Epithelial cell of esophagus (primary cell): Measurements from ENCODE around the gene IL17RB.

Experiments
- DNase-seq: peaks from one replicate; pipeline ENCODE4 v3.0.0; 2010; ENCODE audit warnings: low read depth
- H3K4me3 ChIP-seq: 2 replicates; pipeline ENCODE4 v1.5.1; 2011; ENCODE audit warnings: mild to moderate bottlenecking, low read length, control low read depth
- TF ChIP-seq, protein P1 (sequence below): IDR thresholded peaks from 2 replicates; pipeline ENCODE4 v1.5.1; 2011; ENCODE audit warnings: low read depth, mild to moderate bottlenecking, low read length, control low read depth, inconsistent platforms; ENCODE audit not compliant: insufficient read depth; ENCODE audit errors: missing control alignments

Gene IL17RB

DNA sequence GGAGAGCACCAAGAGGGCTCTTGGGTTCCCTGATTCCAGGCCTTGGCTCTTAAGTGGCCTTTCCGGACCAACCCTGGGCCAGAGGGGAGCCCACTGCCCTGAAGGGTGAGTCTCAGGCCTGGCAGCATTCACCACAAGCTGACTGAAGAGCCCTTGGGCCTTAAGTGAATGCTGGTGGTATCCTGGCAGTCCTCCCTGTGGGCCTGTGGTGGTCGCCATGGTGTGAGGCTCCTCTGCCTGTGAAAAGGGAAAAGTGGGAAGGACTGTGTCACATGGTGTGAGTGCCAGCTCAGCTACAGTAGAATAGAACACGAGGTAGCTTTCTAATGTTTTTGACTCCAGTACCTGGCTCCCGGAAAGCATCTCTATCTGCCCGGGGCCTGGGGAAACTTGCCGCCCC is 15.4 kb upstream of the IL17RB start:
- no peak for DNase-seq
- no peak overlapping the region for H3K4me3 ChIP-seq
- TF ChIP-seq, protein P1, sequence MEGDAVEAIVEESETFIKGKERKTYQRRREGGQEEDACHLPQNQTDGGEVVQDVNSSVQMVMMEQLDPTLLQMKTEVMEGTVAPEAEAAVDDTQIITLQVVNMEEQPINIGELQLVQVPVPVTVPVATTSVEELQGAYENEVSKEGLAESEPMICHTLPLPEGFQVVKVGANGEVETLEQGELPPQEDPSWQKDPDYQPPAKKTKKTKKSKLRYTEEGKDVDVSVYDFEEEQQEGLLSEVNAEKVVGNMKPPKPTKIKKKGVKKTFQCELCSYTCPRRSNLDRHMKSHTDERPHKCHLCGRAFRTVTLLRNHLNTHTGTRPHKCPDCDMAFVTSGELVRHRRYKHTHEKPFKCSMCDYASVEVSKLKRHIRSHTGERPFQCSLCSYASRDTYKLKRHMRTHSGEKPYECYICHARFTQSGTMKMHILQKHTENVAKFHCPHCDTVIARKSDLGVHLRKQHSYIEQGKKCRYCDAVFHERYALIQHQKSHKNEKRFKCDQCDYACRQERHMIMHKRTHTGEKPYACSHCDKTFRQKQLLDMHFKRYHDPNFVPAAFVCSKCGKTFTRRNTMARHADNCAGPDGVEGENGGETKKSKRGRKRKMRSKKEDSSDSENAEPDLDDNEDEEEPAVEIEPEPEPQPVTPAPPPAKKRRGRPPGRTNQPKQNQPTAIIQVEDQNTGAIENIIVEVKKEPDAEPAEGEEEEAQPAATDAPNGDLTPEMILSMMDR, result no peak

DNA sequence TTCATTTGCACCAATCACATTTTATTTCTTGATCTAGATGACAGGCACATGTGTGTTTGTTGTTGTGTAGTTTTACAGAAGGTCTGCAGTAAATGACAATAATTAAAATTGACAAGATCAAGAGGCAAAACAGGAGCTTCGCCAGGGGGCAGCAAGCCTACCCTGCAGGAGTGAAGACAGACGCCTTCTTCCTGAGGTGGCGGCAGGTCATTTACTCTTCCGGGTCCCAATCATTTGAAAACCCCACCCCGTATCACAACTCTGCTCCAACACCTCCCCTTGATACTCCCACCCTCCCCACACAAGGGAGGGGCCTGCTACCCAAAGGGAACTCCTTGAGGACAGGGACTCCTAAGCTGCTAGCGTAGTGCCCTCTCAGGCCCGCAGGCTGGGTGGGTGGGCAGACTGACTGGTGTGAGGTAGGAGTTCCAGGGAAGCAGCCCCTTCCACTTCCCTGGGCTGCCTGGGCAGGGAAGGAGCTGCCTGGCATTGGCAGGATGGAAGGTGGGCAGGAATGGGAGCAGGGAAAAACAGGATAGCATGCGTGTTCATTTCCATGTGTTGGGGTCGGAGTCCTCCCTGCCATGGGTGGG is 13.2 kb upstream of the IL17RB start:
- TF ChIP-seq, protein P1, result no peak
- no peak for DNase-seq

DNA sequence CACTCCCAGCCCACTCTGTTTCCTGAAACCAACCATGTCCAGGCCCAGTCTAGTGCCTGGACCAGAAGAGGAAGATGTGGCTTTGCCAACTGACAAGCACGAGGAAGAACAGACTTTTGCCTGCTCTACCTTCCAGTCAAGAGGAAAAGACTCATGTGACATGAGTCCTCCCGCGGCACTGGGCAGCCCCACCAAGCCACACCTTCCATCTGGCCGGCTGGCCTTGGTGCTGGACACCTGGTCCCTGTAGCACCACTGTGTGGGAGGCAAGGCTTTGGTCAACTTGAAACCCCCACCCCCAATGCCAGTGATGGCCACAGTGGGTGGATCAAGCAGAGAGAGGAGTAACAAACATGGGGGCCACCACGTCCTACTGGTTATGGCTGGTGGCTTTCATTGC is 12.7 kb upstream of the IL17RB start:
- TF ChIP-seq, protein P1, result no peak

More for the DNA sequence above, 13.2 kb upstream of the IL17RB start:
- no peak overlapping the region for H3K4me3 ChIP-seq

DNA sequence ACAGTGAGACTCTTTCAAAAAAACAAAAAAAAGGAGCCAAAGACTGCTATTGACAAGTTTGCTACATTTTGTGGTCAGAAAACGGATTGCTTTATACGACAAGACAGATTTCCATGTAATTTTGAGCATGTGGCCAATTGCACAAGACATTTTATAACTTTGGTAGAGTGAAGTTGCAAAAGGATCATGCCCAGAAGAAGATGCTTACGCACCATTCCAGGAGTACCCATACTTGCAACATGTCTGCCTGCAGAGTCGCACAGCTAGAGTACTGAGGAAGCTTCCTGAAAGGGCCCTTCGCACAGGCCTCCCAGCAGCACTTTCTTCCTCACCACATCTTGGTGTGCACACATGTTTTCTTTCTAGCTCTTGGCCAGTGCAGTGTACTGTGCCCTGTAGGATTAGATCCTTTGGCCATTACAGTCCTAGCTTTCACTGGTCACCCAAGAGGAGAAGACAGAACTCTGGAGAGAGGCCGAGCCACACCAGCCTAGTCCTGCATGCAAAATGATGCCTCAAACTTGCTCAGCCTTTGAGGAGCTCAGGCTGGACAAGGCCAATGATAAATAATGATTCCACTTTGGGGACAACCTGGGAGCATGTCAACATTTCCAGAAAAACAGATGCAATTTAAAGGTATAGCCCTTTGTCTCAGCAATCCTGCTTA is 11.8 kb upstream of the IL17RB start:
- DNase-seq, result no peak
- TF ChIP-seq, protein P1, result no peak
- H3K4me3 ChIP-seq, result no peak overlapping the region

More for the DNA sequence above, 12.7 kb upstream of the IL17RB start:
- DNase-seq, result no peak
- no peak overlapping the region for H3K4me3 ChIP-seq

DNA sequence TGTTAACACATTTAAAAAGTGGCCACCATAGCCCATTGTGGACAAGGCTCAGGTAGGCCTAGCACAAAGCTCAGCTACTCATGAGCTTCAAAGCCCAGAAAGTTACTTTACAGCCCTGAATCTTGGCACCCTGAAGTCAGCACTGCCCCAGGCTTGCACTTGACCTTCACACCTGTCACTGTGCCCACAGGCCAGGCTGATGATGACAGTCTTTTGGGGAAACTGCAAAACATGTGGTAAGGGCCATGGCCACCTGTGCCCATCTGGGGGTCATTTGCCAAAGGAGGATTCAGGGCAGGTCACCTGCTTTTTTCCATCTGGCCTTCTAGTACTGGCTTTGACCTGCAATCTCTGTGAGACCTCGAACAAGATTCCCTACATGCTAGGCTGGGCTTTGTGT is 11.1 kb upstream of the IL17RB start:
- TF ChIP-seq, protein P1, result no peak
- DNase-seq, result no peak
- H3K4me3 ChIP-seq, result no peak overlapping the region

DNA sequence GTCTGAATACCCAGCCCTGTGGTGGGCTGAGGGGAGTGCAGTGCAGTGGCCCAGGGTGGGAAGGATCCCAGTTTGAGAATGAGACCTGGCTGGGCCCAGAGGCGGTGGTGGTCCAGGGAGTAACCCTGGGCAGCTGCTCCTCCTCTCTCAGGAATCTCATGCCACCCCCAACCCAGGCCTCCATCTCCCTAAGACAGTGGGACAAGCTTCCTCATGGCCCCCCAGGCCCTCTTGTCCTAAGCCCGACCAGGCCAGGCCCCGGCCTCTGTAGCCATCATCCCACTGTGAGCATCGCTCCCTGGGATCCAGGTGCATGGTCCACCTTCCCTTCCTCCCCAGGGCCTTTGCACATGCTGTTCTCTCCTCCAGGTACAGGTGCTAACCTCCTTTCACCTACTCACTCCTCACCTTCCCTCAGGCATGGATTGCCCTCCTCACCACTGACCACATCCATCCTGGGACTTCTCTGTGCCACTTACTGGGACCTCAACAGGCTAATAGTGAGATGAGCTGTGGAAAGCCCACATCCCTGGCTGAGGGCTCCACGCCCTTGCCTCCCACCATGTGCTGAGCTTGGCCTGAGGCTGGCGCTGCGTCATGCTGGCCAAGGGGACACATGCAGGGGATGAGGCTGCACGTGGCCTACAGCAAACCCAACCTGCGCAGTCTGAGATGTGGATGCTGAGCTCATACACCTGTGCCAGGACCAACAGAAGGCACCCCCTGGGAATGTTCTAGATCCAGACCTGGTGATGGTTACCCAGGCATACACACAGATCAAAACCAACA is 10.1 kb upstream of the IL17RB start:
- H3K4me3 ChIP-seq, result no peak overlapping the region
- TF ChIP-seq, protein P1, result no peak
- DNase-seq, result no peak
